GM19463 (cell line): ENCODE measurements around the gene CPNE9.
A peak's percentile ranks its signal among the peaks of the same experiment; 100 is the strongest.

Experiments used
- ATAC-seq: cut with Tn5 transposase; IDR thresholded peaks from one replicate; pipeline ENCODE4 v1.9.1; 2021; ENCODE audit warnings: mild to moderate bottlenecking, moderate library complexity; ENCODE audit not compliant: unreplicated experiment

CPNE9 gene

GRCh38 chr3:9743548-9743947 lies 39.9 kb downstream of the CPNE9 start:
- ATAC-seq: no peak

DNA sequence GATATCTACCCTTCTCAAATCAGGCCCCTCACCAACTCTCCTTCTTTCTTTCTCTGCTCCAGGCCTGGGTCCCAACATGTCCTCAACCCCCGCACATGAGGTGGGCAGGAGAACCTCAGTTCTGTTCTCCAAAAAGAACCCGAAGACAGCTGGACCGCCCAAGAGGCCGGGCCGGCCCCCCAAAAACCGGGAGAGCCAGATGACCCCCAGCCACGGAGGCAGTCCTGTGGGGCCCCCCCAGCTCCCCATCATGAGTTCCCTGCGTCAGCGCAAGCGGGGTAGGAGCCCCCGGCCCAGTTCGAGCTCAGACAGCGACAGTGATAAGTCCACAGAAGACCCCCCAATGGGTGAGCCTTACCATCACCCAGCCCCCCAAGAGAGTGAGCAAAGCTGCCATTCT lies 40.5 kb downstream of the CPNE9 start:
- ATAC-seq: no peak

- no peak for ATAC-seq
These were observed 41.9 kb downstream of the CPNE9 start for GRCh38 chr3:9745521-9745920.

GRCh38 chr3:9746330-9746729 lies 42.7 kb downstream of the CPNE9 start:
- no peak for ATAC-seq

DNA sequence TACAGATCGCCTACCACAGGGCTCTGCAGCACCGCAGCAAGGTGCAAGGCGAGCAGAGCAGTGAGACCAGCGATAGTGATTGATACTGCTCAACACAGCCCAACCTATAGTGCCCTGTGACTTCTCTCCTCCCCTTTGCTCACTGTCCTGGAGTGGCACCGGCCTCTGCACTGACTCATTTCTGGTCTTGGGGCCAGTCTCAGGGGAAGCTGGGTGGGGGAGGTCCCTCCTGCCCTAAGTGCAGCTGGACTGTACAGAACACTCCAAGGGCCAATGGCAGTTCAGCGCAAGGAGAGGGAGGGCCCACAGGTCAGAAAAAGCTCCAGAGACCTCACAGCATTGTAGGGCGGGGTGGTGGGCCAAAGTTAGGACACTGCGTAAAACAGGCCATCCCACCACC lies 43.6 kb downstream of the CPNE9 start:
- ATAC-seq: no peak

DNA sequence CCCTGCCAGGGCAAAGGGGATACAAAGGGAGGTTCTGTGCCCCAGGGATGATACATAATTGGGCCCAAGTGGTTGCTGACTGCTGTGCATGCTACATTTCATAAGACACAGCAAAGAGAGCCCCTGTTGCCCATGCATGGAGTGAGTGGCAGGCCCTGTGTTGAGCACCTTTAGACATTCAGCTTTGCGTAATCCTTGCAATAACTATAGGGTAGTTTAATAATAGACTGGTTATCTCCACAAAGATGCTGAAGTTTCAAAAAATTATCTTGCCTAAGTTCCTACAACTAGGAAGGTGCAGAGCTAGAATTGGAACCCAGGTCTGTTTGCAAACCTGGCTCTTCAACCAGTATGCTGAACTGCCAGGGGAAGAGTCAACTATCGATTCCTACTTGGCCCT lies 44.4 kb downstream of the CPNE9 start:
- ATAC-seq: no peak

DNA sequence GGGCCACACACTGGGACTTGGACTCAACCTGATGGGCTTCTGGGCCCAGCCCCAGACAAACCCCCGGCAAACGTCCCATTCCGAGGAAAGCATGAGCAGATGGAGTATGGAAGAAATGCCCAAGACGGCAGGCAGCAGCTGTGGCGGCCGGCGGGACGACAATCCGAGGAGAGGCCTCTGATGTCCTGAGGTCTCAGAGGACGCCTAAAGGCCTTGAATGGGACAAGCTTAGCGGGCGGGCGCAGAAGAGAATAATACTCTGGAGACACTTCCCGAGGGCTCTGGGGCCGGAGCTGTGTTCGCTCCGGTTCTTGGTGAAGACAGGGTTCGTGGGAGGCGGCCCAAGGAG lies 45.6 kb downstream of the CPNE9 start:
- no peak for ATAC-seq

GRCh38 chr3:9749645-9750555 lies 46.3 kb downstream of the CPNE9 start, which contains the start of gene OGG1:
Gene OGG1 (plus strand): TSS chr3:9749952. CDS start chr3:9750287, 335 bp downstream.
- peak; percentile 90 for ATAC-seq

GRCh38 chr3:9750556-9751411 lies 47.2 kb downstream of the CPNE9 start:
- no peak for ATAC-seq

DNA sequence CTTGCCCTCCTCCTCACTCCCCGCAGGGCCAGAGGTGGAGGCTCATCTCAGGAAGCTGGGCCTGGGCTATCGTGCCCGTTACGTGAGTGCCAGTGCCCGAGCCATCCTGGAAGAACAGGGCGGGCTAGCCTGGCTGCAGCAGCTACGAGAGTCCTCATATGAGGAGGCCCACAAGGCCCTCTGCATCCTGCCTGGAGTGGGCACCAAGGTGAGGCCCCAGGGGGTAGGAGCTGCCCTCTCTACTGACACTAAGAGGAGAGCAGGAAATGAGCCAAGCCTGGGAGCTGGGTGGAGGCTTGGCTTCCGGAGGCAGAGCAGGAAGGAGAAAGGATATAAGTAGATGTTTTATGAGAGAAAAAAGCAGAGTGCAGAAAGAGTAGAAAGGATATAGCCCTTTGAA lies 51.0 kb downstream of the CPNE9 start:
- no peak for ATAC-seq

DNA sequence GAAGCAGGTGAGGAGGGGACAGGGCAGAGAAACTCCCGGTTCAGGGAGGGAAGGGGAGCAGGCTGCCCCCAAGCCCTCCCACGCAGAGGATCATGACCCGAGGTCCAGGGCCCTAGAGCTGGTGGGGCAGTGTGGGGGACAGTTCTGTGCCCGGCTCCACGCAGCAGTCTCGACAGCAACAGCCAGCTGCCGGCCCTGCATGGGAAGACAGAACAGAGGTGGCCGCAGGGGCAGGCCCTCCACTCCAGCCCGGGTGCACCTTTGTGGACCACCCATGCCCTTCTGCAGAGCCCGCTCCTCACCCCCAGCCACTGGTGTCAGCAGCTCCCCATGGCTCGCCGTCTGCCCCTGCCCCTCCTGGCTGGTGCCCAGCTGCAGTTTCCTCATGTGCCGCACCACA lies 53.8 kb downstream of the CPNE9 start:
- ATAC-seq: no peak

DNA sequence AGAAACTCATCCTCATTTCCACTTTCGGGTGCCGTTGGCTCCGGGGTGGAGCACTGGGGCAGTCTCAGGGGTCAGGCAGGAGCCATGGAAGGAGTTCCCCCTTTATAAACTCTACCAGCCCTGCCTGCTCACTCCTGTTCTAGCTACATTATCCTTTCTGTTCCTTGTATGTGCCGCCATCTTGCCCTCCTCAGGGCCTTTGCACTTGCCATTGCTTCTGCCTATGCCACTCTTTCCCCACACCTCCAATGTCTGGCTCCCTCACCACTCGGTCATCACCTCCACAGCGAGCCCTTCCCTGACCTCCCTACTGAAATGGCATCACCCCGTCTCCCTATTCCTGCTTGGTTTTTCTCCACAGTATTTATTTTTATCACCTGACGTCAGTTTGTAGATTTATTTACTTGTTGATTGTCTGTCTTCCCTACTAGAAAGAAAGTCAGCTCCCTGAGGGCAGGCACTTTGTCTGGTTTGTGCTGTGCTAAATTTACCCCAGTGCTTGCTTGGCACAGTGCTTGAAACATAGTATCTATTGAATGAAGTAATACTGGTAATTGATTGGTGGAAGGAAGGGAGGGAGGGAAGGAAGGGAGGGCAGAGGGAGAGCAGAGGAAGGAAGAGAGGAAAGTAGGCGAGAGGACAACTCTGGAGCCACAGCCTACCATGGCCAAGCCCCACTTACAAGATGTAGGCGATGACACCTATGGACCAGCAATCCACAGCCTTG lies 57.3 kb downstream of the CPNE9 start:
- ATAC-seq: no peak

DNA sequence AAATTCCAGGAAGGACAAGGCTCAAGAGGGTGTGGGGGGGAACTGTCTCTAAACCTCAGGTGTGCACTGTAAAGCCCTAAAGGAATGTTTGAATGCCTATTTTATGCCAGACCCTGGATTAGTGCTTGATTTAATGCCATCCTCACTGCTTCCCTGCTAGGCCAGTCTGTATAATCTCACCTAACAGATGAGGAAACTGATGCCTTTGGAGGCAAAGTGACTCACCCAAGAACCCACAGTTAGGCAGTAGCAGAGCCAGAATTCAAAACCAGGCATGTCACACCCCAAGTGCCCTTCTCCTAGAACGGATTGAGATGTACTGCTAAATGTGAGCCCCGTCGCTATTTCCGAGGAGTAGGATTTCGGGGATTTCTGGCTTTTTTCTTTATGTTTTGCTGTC lies 58.3 kb downstream of the CPNE9 start:
- no peak for ATAC-seq

- no peak for ATAC-seq
These were observed 59.2 kb downstream of the CPNE9 start for GRCh38 chr3:9762871-9763270.

GRCh38 chr3:9765865-9766264 lies 62.2 kb downstream of the CPNE9 start:
- no peak for ATAC-seq

- no peak for ATAC-seq
These were observed 63.8 kb downstream of the CPNE9 start for GRCh38 chr3:9767418-9767817.

GRCh38 chr3:9768141-9768775 lies 64.6 kb downstream of the CPNE9 start:
- ATAC-seq: no peak

GRCh38 chr3:9769012-9769411 lies 65.4 kb downstream of the CPNE9 start:
- no peak for ATAC-seq

DNA sequence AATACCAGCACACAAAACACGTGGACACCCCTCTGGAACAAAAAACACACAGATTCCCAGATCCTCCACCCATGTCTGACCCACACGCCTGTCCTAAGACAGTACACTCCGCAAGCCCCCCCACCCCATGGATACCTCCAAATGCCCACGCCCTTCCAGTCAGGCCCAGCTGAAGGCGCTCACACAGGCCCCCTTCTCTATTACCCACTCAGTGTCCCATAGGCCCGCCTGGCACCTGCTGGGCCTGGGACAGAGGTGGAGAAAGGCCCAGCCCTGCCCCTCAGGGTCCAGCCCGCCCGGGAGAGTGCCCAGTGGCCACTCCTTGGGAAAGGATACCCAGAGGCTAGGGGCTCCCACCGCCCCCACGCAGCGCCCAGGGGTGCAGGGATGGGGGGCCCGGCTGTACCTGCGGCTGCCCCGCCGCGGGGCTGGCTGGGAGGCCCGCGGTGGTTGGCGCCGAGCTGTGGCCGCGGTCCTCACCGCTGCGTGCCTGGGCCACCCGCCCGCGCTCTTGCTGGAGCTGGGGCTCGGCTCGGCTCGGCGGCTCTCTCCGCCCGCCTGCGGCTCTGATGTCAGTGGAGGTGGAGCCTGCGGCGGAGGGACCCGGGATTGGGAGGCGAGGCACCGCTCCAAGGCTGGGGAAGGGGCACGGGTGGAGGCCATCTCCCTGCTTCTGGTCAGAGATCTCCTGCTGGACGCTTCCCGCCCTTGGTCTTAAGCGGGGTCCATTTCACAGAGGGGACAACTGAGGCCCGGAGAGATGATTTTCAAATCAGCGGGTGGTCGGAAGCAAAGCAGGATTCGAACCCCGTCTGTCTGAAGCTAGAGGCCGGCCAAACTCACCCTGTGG lies 66.0 kb downstream of the CPNE9 start, which contains the start of gene CAMK1:
CAMK1 (minus strand) TSS at position 522 of the 850 bp plus-strand sequence. CDS start 2,198 bp downstream, outside the sequence.
- ATAC-seq: peak; percentile 63
